ENCODE data around the gene CLDN2.

GRCh38 chrX:106948641-106949040 lies 28.4 kb downstream of the CLDN2 start:
- TF ChIP-seq, protein P1, sequence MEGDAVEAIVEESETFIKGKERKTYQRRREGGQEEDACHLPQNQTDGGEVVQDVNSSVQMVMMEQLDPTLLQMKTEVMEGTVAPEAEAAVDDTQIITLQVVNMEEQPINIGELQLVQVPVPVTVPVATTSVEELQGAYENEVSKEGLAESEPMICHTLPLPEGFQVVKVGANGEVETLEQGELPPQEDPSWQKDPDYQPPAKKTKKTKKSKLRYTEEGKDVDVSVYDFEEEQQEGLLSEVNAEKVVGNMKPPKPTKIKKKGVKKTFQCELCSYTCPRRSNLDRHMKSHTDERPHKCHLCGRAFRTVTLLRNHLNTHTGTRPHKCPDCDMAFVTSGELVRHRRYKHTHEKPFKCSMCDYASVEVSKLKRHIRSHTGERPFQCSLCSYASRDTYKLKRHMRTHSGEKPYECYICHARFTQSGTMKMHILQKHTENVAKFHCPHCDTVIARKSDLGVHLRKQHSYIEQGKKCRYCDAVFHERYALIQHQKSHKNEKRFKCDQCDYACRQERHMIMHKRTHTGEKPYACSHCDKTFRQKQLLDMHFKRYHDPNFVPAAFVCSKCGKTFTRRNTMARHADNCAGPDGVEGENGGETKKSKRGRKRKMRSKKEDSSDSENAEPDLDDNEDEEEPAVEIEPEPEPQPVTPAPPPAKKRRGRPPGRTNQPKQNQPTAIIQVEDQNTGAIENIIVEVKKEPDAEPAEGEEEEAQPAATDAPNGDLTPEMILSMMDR (IDR thresholded peaks at IDR 0.05), result no peak
- TF ChIP-seq ZFX (IDR thresholded peaks at IDR 0.05; ENCODE audit: borderline replicate concordance), result no peak

Measured in 22Rv1 (cell line).